HG02642 (cell line): ENCODE measurements around the gene EFCAB6.

Experiments
- ATAC-seq: cut with Tn5 transposase; IDR thresholded peaks from one replicate; pipeline ENCODE4 v1.9.1; 2021; ENCODE audit warnings: mild to moderate bottlenecking; ENCODE audit not compliant: unreplicated experiment, poor library complexity

The EFCAB6 gene

DNA sequence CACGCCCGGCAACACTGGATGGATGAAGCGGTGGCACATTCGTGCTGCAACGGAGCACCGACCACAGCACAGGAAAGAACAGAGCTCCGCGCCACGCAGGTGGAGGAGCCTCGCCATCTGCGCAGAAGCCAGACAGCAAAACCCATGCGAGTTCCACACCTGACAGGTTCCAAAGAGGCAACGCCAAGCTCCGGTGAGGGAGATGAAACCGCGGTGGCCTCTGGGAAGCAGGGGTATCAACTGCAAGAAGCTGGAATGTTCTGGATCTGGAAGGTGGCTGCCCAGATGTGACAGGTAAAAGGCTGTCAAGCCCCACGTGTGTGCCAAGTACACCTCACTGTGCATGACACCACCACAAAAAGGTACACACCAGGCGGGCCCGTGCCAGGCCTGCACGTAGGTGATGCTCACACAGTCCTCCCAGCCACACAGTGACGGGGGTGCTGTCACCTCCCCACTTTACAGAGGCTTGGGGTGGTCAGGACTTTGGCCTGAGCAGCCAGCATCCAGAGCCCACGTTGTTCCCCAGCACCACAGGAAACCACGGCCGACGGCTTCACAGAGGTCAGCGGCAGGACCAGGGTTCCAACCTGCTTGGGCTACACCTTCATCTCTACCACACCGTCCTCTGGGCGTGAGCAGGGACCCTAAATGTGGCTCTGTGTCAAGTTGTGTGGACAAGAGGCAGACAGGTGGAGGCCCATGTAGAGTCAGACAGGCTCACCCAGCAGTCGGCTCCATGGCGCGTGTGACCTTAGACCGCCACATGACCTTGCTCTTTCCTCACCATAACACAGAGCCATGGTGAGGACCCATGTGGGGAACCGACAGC lies 19.7 kb upstream of the EFCAB6 start:
- ATAC-seq: no peak

DNA sequence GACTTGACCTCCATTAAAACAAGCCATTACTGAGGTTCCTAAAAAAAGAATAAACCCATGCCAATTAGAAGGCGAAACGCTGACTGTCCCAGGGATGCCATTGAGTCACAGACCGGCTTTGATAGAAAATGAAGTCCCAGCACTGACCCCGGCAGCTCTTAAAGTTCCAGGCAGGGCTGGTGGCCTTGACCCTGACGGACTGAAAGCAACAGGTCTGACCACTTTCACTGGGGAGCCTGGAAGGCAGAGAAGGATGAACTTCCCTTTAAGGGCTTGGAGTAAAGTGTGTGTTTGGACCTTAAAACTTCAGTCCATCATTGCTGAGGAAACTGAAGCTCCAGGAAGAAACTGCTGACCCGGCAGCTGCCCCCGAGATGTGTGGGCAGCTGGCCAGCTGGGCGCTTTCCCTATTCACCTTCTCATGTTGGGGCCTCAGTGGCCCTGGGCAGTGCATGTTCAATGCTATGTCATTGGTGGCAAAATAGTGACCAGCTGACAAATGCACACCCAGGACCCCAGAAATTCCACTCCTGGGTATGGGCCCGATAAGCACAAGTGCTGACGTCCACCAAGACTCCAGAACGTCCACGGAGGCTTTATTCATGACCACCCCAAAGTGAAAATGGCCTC lies 18.9 kb upstream of the EFCAB6 start:
- ATAC-seq: no peak

DNA sequence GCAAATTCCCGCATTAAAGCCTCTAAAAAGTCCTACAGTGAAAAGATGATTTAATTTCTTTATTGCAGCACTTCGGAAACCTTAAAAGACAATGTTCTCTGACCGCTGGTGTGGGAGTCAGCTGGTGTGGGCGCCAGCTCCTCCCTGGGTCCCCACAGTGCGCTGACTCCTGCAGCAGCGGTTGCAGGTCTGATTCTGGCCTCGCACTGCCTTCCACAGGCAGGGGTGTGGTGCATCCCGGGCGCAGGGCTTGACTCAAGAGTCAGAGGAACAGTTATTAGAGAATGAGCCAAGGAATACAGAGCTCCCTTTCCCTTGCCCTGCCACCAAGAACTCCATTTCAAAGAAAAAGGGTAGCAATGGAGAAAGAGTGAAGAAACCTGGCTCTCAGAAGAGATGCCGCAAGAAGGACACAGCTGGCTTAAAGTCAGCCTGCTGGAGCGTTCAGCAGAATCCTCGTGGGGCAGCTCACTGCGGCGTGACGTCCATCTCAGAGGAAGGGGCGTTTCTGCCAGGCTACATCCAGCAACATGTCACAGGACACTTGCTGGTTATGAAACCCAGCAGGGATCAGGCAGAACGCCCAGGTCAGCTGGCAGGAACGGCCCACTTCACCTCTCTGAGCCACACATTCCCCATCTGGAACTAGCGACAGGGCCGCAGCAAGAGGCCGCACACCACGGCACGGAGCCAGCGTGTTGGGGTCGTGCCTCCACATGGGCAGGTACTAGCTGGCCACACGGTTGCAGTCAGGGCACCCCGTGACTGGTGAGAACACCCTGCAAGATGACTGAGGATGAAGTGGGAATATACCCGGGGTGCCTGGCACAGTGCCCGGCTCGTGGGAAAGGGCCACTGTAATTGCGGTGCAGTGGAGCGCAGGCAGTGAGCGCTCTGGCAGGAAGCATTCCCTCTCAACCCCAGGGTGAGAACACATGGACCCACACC lies 18.1 kb upstream of the EFCAB6 start:
- ATAC-seq: no peak

DNA sequence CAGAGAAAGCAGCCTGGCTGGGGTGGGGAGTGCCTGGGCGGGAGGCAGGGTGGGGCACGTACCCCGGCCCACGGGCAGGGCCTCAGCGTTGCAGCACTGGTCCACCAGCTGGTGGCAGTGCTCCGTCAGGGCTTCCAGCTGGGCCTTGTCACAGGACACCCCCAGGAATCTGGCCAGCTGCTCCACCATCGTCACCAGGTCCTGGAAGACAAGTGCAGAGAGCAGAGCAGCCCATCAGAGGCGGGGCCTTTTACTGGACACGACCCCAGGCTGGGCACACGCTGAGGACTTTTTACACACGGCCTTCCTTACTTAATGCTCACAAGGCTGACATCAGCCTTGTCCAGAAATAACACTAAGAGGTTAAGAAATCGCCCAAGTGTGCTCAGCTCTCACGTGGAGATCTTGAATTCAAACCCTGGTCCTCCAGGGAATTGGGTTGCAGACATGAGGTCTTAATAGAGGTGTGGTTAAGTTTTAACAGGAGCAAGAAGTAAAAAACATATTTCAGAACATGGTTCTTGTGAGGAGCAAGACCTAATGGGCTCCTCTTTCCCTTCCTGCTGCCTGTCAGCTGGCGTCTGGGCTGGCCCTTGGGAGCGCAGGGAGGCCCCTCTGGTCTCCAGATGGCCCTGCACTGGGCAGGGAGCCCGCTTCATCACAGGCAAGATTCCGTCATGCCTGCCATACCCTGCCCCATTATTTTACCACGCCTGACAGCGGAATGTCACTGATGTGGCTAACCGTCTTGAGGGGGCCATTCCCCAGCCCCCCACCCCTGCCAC lies 17.1 kb upstream of the EFCAB6 start:
- ATAC-seq: no peak

DNA sequence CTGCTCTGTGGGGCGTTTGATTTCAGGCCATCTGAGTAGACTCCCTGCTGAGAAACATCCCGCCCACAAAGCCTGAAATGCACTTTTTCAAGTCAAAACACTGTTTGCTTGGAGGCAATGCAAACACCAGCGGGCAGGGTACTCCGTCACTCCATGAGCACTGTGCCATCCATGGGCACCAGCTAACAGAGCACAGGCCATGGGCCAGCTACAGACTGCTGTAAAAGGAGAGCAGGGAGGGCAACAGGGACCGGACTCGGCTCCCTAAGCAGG lies 16.6 kb upstream of the EFCAB6 start:
- no peak for ATAC-seq

DNA sequence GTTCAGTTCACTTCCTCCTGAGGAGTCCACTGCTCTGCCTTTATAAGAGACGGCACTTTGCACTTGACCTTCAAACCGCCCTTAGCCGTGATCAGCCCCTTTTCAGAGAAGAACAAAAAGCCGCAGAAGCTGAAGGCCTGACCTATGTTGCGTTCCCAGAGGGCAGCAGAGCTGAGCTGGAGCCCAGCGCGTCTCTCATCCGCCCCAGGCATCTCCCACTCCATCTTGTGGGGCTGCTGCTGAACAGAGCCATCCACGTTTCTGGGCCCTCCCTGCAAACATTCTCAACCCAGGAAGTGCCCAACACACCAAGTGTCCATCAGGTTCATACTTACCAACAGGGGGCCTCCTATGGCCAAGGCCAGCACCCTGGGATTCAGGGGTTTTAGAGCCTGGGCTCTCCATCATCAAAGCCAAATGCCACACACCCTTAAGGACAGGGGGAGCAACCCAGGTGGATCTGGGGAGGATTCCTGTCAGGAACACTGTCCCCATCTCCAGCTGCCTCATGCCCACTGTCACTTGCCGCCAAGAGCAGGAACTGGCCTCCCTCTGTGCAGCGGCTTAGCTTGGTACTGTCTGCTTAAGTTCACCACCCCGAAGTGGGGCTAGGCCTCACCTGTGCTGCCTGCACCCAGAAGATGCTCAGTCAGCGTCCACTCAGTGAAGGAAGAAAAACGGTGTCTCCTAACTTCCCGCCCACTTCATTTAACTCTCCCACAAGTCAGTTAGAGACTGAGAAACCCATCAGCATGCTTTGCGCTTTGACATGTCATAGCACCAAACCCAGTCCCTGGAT lies 16.0 kb upstream of the EFCAB6 start:
- ATAC-seq: no peak

DNA sequence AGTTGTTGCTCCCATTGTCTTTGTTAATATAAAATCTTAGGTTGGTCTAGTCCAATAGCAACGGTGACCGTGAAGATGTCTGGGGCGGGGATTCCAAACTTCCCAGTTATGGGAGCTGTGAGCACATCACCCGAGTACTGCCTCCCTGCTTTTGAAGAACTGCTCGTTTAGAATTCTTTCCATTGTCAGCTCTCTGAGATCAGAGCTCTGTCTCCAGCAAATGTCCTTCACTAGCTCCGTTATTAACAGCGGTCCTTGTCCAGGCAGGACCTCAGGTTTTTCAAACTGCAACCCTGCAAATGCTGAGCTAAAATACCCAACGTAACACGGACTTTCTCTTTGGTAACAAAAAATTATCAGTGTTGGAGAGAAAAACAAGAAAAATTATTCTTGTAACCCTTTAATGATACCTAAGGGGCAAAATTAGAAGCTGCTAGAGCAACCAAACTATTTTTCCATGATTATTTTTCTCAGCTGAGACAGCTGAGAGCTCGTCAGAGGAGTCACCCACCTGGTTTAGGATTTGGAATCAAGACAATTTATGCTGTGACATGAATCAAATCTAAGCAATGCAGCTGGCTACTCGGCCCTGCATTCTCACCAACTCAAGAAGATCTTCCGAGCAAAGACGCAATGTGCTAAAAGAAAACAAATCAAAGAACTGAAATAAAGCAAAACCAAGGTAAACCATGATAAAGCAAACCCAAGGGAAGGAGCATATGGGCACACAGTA lies 15.1 kb upstream of the EFCAB6 start:
- ATAC-seq: no peak

DNA sequence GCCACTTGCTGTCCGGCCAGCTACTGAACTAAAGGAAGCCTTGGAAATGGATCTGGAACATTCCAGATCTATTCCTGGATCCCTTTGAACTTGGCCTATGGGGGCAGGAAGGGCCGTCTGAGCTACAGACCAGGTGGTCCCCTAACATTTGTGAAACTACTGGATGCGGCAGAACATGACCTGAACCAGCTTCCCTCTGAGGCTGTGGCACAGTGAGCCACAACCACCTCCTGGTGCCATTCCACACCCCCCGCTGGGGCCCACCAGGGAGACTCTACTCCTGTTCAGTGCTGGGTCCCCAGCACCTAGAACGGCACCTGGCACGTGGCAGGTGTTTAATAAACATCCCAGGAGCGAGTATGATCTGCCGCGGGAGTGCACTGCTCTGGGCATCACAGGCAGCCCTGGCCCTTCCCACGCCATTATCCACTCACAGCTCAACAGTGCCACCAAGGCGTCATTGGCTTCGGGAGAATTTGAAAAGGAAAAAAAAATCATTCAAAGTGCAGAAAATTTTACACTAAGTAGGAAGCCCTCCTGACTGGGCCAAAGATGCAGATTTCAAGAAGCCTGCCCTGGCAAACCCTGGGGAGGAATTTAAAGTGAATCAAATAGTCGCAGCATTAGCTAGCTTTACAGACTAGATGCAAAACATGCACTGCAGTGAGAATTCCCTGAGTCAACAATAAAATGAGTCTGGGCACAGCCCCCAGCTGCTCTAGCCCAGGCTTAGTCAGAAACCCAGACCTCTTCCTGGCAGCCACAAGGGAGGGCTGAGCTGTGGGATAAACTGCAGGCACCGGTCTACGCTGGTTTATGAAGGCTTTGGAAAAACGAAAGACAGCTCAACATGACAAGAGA lies 14.3 kb upstream of the EFCAB6 start:
- no peak for ATAC-seq

DNA sequence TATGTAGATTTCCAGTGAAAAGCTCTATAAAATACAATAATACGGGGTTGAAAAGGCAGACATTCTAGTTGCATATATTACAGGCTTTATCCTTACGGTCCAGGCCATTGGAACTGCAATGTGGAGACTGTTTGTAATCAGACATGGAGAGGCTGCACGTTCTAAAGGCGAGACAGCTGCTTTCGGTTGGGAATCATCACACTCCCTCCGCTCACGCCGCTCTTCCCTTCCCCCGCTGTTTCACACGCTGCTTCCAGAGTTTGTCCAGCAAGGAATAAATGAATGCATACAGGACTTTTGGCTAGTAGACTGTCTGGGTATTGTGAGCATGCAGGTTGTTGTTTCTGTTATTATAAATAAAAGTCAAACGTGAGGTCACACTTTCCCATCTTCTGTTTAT lies 13.5 kb upstream of the EFCAB6 start:
- no peak for ATAC-seq

DNA sequence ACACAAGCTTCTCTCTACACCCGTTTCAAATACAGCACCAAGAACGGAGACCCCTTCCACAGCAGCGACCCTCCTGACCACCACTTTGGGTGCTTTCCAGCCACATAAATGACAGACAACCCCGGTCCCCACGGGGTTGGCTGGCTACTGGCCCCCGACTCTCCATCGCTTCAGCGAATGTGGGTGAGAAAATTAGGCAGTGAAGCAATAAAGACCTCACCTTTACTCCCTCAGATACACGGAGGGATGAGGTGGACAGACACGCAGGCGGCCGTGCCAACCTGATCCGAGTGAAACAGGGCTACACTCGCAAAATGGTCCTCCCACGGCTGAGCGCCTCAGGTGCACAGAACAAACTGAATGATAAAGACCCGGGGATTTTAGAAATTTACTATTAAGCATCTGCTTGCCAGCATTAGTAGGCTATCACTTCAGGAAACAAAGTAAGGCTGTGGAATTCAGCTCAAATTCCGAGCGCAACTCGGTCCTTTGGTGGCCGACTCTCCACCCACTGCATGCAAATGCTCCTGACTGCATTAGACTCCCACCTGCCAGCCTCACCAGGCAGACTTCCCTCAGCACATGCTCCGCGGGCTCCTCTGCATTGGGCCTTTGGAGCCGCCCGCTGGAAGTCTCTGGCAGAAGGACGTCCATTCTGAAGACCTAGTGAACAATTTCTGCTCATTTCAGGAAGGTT lies 12.8 kb upstream of the EFCAB6 start:
- ATAC-seq: no peak

DNA sequence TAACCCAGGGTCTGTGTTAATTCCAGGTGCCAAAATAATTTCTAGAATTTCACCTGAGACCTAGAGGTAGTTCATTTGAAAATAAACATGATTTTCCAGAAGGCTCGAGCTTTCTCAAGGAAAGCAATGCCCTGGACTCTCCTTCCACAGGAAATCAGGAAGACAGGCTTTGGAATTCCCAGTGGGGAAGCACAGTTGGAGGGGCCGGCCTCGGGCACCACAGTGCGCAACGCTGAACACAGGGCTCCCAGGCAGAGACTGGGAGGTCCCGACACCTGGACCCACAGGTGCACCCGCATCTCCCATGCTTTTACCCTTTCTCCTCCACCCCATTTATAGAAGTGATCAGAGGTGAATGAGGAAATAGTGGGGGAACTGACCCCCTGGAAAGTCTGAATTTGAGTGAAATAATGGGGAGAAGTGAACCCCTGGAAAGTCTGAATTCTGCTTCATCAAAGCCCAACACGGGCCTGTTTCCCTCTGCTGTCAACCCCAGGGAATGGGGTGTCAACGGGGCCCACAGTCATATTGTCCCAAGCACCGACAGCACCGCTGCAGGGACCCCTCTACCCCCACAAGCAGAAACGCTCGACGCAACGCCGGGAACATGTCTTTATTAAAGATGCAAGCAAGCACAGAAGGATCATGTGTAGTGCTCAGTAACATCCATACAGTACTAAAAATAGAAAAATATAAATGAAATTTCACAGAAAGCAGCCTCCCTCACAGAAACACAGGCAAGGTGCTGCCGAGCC lies 12.0 kb upstream of the EFCAB6 start:
- no peak for ATAC-seq

DNA sequence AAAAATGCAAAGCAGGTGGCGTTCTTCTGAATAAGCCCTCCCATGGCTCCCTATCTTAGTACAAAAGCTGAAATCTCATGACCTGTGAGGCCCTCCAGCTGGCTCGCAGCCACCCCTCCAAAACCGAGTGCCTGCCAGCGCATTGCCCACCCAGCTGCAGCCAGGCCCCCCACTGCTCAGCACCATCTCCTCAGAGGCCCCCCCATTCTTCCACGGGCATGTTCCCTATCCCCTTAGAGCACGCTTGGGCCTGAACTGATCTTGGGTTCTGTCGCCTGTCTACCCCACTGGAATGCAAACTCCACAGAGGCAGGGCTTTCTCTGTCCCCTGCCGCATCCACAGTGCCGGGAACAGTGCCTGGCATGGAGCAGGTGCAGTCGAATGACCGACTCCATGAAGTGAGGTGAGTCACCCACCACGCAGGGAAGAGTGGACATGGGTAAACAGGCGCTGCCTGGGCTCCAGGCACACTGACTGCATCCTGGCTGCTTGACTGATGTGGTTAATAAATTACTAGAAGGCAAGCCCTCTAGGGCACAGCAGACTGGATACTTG lies 11.3 kb upstream of the EFCAB6 start:
- ATAC-seq: no peak

DNA sequence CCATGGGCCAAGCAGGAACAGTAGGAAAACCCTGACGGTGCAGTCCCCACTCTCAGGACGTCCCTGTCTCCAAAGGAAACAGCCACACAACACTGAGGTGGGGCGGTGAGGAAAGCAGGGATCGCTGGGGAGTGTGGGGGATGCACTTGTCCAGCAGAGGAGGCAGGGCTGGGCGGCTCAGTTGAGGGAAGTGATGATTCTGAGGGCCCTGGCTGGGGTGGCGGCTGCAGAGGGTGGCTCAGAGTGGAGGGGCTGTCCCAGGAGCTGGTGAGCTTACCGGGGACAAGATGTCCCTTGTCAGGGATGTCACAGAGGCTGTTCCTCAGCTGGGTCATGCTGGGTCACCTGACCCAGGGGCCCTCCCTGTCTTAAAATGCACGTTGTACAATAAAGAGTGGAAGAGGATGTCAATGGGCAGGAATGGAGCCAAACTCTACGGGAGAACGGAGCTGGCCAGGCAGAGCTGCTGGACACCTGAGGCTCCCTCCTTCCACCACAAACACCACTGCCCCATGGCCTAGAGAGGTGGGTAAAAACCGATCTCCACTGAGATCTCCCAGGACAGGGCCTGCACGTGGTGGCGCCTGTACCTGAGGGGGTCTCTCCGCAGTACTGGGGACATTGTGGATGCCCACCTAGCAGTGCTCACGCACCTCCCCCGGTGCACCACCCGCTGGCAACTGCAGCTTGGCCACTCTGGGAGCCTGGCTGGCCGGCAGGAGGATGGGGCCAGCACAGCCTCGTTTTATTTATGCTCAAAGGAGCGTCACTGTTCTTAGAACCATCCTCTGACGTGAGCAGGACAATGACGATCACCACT lies 9.7 kb upstream of the EFCAB6 start:
- ATAC-seq: no peak

DNA sequence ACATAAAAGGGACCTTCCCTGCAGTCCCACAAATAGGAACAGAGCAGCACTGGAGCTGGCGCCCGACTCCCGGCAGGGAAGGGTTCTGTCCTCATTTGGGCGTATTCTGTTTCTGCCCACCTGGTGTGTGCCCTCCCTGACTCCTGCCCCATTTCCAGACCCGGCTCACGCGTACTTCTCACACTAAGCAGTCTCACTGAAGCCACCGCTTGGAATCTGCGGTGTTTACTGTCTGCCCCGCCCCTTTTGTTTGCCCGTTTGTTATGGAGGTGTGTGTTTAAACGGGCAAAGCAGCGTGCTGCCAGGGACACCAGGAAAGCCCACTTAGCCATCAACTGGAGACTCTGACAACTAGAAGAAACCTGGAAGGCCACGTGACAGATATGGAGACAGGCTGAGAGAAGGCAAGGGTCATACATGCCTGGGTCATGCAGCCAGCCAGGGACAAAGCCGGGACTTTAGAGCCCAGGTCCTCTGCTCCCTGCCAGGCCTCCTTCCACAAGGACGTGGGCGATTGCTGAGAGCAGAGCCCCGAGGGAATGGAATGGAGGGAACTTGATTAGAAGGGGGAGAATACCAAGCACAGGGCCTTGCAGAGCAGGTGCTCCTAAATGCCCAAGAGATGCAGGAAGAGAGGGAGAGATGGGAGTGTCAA lies 8.7 kb upstream of the EFCAB6 start:
- ATAC-seq: no peak

DNA sequence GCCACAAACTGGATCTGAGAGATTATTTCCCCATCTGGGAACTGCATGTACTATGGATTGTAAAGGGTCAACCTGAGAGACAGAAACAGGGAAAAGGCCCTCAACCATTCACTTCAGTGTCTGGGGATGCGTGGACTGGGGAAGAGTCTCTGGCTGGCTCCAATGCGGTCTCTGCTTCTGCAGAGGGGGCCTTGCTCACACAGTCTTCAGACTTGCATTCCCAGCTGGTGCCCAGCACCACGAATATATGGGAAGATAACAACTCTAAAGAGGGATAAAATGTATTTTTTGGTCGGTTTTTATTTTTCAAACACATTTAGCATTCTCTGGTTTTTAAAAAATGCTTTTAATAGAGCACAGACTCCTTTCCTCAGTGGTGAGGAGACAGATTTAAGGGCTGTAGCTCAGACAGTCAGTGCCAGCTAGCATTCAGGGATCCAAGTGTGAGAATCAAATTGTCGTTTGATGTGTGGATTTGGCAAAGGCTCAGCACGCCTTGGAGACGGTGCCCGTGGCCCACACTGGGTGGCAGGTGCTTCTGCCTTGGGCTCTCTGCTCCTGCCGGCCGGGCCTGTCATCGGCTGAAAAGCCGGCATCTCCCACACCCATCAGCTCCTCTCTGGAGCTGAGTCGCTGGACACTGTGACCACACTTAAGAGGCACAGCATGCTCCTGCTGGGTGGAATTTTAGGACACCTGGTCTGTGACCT lies 8.0 kb upstream of the EFCAB6 start:
- ATAC-seq: no peak
